Measurements from ENCODE around the gene IPPK.

- TF ChIP-seq CTCF (IDR thresholded peaks at IDR 0.05; ENCODE audit: low read length) (no peak), EZH2 (IDR thresholded peaks at IDR 0.05; ENCODE audit: borderline replicate concordance, low read length) (no peak)
Measured at GRCh38 chr9:92640398-92641091, 29.4 kb downstream of the IPPK start.
